ENCODE results near the gene CMSS1.

DNA sequence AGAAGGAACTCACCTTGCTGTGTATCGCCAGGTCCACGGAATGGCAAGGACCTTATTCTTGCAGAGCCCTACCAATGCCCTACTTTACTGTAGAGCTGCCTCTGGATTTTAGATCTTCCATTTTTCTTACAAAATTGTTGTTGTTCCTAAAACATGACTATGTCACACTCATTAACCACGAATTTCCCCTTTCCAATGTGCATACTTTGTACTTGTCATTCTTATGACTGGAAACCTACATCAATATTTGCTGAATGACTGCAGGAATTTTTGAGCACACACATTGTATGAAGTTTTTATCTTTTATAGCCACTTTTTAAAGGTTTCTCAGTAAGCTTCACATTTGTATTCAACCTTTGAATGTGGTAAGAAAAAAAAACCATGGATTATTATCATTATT lies 35.9 kb upstream of the CMSS1 start:
- TF ChIP-seq, protein P1, sequence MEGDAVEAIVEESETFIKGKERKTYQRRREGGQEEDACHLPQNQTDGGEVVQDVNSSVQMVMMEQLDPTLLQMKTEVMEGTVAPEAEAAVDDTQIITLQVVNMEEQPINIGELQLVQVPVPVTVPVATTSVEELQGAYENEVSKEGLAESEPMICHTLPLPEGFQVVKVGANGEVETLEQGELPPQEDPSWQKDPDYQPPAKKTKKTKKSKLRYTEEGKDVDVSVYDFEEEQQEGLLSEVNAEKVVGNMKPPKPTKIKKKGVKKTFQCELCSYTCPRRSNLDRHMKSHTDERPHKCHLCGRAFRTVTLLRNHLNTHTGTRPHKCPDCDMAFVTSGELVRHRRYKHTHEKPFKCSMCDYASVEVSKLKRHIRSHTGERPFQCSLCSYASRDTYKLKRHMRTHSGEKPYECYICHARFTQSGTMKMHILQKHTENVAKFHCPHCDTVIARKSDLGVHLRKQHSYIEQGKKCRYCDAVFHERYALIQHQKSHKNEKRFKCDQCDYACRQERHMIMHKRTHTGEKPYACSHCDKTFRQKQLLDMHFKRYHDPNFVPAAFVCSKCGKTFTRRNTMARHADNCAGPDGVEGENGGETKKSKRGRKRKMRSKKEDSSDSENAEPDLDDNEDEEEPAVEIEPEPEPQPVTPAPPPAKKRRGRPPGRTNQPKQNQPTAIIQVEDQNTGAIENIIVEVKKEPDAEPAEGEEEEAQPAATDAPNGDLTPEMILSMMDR (IDR thresholded peaks at IDR 0.05; ENCODE audit: insufficient read depth, low read length), result no peak
- TF ChIP-seq POLR2AphosphoS5 (IDR thresholded peaks at IDR 0.05; ENCODE audit: low read depth) (no peak), SPI1 (IDR thresholded peaks at IDR 0.05; ENCODE audit: borderline replicate concordance, low read depth) (no peak)
- TF ChIP-seq, protein P2, sequence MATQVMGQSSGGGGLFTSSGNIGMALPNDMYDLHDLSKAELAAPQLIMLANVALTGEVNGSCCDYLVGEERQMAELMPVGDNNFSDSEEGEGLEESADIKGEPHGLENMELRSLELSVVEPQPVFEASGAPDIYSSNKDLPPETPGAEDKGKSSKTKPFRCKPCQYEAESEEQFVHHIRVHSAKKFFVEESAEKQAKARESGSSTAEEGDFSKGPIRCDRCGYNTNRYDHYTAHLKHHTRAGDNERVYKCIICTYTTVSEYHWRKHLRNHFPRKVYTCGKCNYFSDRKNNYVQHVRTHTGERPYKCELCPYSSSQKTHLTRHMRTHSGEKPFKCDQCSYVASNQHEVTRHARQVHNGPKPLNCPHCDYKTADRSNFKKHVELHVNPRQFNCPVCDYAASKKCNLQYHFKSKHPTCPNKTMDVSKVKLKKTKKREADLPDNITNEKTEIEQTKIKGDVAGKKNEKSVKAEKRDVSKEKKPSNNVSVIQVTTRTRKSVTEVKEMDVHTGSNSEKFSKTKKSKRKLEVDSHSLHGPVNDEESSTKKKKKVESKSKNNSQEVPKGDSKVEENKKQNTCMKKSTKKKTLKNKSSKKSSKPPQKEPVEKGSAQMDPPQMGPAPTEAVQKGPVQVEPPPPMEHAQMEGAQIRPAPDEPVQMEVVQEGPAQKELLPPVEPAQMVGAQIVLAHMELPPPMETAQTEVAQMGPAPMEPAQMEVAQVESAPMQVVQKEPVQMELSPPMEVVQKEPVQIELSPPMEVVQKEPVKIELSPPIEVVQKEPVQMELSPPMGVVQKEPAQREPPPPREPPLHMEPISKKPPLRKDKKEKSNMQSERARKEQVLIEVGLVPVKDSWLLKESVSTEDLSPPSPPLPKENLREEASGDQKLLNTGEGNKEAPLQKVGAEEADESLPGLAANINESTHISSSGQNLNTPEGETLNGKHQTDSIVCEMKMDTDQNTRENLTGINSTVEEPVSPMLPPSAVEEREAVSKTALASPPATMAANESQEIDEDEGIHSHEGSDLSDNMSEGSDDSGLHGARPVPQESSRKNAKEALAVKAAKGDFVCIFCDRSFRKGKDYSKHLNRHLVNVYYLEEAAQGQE (IDR thresholded peaks at IDR 0.05; ENCODE audit: insufficient replicate concordance, low read depth), result no peak
